ENCODE data around the gene ZDHHC22.

GRCh38 chr14:77091518-77091917, 50.1 kb downstream of the ZDHHC22 start:
- no peak for TF ChIP-seq CTCF (IDR thresholded peaks at IDR 0.05)
- TF ChIP-seq POLR2AphosphoS5 (IDR thresholded peaks at IDR 0.05), result no peak
- no peak for TF ChIP-seq POLR2A (IDR thresholded peaks at IDR 0.05)
